Left colon (tissue), 2 donors: ENCODE results near the gene CAMKK2. TPM values are rescaled to one million over a fixed set of nuclear protein-coding genes. Genes with fewer than 3 reads are reported as not detected.
"Not testable (repeated sequence)": the region's sequence is repeated elsewhere in the genome, so short reads cannot be mapped to it uniquely, and the experiment has no call there.

Experiments
- ATAC-seq: fragments of 200-7000 bp; cut with Tn5 transposase; one replicate; pipeline ENCODE4 v1.9.1; 2020; ENCODE audit warnings: mild to moderate bottlenecking, moderate library complexity
- DNase-seq, 2 donors: peaks; one replicate each; pipeline ENCODE4 v3.0.0-alpha.2; 2020
- intact Hi-C, 2 donors: fragments of 100-400 bp; cut with DNase I in 1 of 2; cut with micrococcal nuclease in 1 of 2; formaldehyde crosslinking; loops; one replicate each; pipeline versions ENCODE4 v1.11.2 to v1.14.0; 2022; cut with DNase I, micrococcal nuclease
- total RNA-seq, 2 donors: library from RNA; stranded (reverse); fragmentation: NEBNext Ultra II Directional; extraction: Animal tissue kit (Norgen Biotek cat#: 25700); gene quantifications; one replicate each; pipeline ENCODE4 v1.2.1, GENCODE V29; 2021
- donor health status: DM: no; HTN: no; CAD: no.
- donor health status: DM: yes; HTN: yes; CAD: no.

The CAMKK2 gene
- total RNA-seq, 2 donors from 2014 or later, result 48.1 to 55.4 TPM

GRCh38 chr12:121283388-121283787 is 13.1 kb downstream of the CAMKK2 start:
- intact Hi-C loops, result no loop called here
- DNase-seq (no peak), ATAC-seq (no peak)

GRCh38 chr12:121282910-121283309 is 13.6 kb downstream of the CAMKK2 start:
- intact Hi-C loops, ATAC-seq, DNase-seq: not testable (repeated sequence)

- no peak for ATAC-seq
- no peak for DNase-seq
- intact Hi-C loops, result no loop called here
These were observed 14.3 kb downstream of the CAMKK2 start for GRCh38 chr12:121282072-121282742.

- DNase-seq, intact Hi-C loops, ATAC-seq: not testable (repeated sequence)
These were observed 15.4 kb downstream of the CAMKK2 start for GRCh38 chr12:121281116-121281515.

GRCh38 chr12:121280531-121280930 is 16.0 kb downstream of the CAMKK2 start:
- intact Hi-C loops, DNase-seq, ATAC-seq: not testable (repeated sequence)

- intact Hi-C loops, result no loop called here
- no peak for ATAC-seq
- no peak for DNase-seq
These were observed 17.0 kb downstream of the CAMKK2 start for GRCh38 chr12:121279507-121279915.

GRCh38 chr12:121279071-121279375 is 17.5 kb downstream of the CAMKK2 start:
- intact Hi-C loops, result no loop called here
- DNase-seq (no peak), ATAC-seq (no peak)

GRCh38 chr12:121278169-121279070 is 18.1 kb downstream of the CAMKK2 start:
- ATAC-seq (no peak), DNase-seq (no peak)
- intact Hi-C loops, result no loop called here

- no peak for DNase-seq
- intact Hi-C loops, result no loop called here
- ATAC-seq, result no peak
These were observed 19.1 kb downstream of the CAMKK2 start for GRCh38 chr12:121277374-121277759.

GRCh38 chr12:121274036-121274763 is 22.3 kb downstream of the CAMKK2 start:
- DNase-seq (no peak), ATAC-seq (no peak)
- intact Hi-C loops, result no loop called here

- no peak for DNase-seq
- intact Hi-C loops, result no loop called here
- no peak for ATAC-seq
These were observed 23.1 kb downstream of the CAMKK2 start for GRCh38 chr12:121273364-121273896.

GRCh38 chr12:121267822-121268221 is 28.7 kb downstream of the CAMKK2 start:
- DNase-seq, result no peak
- ATAC-seq, result no peak
- intact Hi-C loops, result no loop called here

- intact Hi-C loops, result no loop called here
- no peak for ATAC-seq
- DNase-seq, result no peak
These were observed 31.5 kb downstream of the CAMKK2 start for GRCh38 chr12:121264951-121265515.

GRCh38 chr12:121264135-121264534 is 32.4 kb downstream of the CAMKK2 start:
- intact Hi-C loops, result no loop called here
- ATAC-seq (no peak), DNase-seq (no peak)

GRCh38 chr12:121263206-121263935 is 33.1 kb downstream of the CAMKK2 start:
- ATAC-seq, result no peak
- intact Hi-C loops, result no loop called here

GRCh38 chr12:121261398-121261797 is 35.1 kb downstream of the CAMKK2 start:
- no peak for DNase-seq
- ATAC-seq, result no peak
- intact Hi-C loops, result no loop called here

More at GRCh38 chr12:121263206-121263935, 33.1 kb downstream of the CAMKK2 start:
- DNase-seq, result no peak

- intact Hi-C loops, result no loop called here
- no peak for ATAC-seq
- DNase-seq, result no peak
These were observed 36.4 kb downstream of the CAMKK2 start for GRCh38 chr12:121260091-121260490.

- intact Hi-C loops, result no loop called here
- DNase-seq, result no peak
- ATAC-seq, result no peak
These were observed 37.4 kb downstream of the CAMKK2 start for GRCh38 chr12:121259074-121259473.
